ENCODE data around the gene FAXC. TPM values are rescaled to one million over a fixed set of nuclear protein-coding genes. Genes with fewer than 3 reads are reported as not detected.

Gene FAXC
- total RNA-seq, 1 donor from 2014 or later: 68.9 TPM

DNA sequence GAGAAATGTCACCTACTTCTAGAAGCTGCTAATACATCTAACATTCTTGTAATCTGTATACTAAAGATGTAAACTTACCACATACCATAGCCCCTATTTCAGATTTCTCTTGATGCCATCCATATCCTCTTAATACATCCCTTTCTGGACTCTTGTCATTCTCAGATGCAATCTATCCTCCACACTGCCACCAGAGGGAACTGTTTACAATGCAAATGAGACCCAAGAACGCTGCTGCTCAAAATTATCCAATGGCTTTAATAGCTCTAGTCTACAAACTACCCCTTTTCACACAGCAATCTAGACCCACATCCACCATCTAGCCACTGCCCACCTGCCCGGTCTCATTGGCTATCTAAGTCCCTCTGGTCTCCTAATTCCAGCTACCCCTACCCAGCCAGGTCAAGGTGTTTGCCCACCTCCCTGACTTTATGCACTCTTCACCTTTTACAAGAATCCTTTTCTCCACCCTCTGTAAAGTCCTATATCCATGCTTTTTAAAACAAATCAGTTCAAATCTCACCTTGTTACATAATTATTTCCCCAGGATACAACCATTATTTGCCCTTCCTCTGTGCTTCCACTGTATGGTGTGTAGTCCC is 14.8 kb downstream of the FAXC start:
- Mint-ChIP-seq H3K4me3 (ENCODE audit: unreplicated experiment) (no peak overlapping the region), H3K27ac (ENCODE audit: unreplicated experiment) (no peak overlapping the region), H3K36me3 (ENCODE audit: unreplicated experiment) (no peaks in the 10 kb centered on the region), H3K4me1 (ENCODE audit: low read depth, unreplicated experiment) (peaks cover 4% of the 10 kb centered on the region), H3K9me3 (ENCODE audit: unreplicated experiment) (peaks cover 4% of the 10 kb centered on the region), H3K27me3 (ENCODE audit: unreplicated experiment) (no peaks in the 10 kb centered on the region)
- no peak for DNase-seq
- TF ChIP-seq CTCF (IDR thresholded peaks at IDR 0.05; ENCODE audit: partially characterized antibody, unreplicated experiment): peak; percentile 30

DNA sequence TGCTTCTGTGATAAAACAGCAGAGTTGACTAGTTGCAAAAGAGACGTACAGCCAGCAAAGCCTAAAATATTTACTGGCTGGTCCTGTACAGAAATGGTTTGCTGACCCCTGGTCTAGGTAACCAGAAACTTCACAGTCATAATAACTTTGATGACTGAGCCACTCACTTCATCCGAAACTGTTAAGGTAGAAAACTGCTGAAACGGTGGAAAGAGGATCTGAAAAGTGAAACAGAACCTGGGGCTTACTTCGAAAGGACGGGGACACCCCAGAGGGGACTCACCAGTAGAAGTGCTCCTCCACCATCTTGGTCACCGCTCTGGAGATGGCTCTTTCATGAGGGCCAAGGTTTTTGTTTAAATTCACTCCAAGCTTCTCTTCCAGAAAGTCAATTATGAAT is 16.4 kb downstream of the FAXC start:
- TF ChIP-seq CTCF (IDR thresholded peaks at IDR 0.05; ENCODE audit: partially characterized antibody, unreplicated experiment): no peak
- no peaks in the 10 kb centered on the region for H3K36me3 Mint-ChIP-seq (ENCODE audit: unreplicated experiment)
- H3K27me3 Mint-ChIP-seq (ENCODE audit: unreplicated experiment): no peaks in the 10 kb centered on the region
- H3K4me1 Mint-ChIP-seq (ENCODE audit: low read depth, unreplicated experiment): peaks cover 2% of the 10 kb centered on the region
- H3K27ac Mint-ChIP-seq (ENCODE audit: unreplicated experiment): no peak overlapping the region
- H3K9me3 Mint-ChIP-seq (ENCODE audit: unreplicated experiment): peaks cover 4% of the 10 kb centered on the region
- DNase-seq: no peak
- no peak overlapping the region for H3K4me3 Mint-ChIP-seq (ENCODE audit: unreplicated experiment)

GRCh38 chr6:99331531-99331930 is 17.9 kb downstream of the FAXC start:
- Mint-ChIP-seq H3K4me3 (ENCODE audit: unreplicated experiment) (no peak overlapping the region), H3K9me3 (ENCODE audit: unreplicated experiment) (peaks cover 4% of the 10 kb centered on the region), H3K27ac (ENCODE audit: unreplicated experiment) (no peak overlapping the region), H3K27me3 (ENCODE audit: unreplicated experiment) (no peaks in the 10 kb centered on the region), H3K4me1 (ENCODE audit: low read depth, unreplicated experiment) (peaks cover 2% of the 10 kb centered on the region), H3K36me3 (ENCODE audit: unreplicated experiment) (no peaks in the 10 kb centered on the region)
- DNase-seq: no peak
- no peak for TF ChIP-seq CTCF (IDR thresholded peaks at IDR 0.05; ENCODE audit: partially characterized antibody, unreplicated experiment)

DNA sequence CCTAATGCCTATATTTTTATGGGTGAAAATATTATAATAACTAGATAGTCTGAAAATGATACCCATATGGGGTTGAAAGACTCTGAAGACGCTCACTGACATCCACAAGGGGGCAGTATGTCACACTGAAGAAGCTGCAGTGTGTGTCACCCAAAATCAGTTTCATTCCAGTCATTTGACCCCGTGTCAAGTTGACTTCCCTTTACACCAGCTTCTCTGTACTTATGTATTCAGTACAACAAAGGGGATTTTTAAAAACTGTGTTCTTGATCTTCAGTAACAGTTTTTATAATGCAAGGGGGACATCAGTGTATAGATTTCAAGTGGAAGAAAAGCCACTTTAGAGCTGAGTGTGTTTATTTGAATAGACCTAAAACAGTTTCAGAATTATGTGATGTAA is 19.3 kb downstream of the FAXC start:
- Mint-ChIP-seq H3K9me3 (ENCODE audit: unreplicated experiment) (peaks cover 4% of the 10 kb centered on the region), H3K27ac (ENCODE audit: unreplicated experiment) (no peak overlapping the region), H3K27me3 (ENCODE audit: unreplicated experiment) (no peaks in the 10 kb centered on the region), H3K4me3 (ENCODE audit: unreplicated experiment) (no peak overlapping the region), H3K4me1 (ENCODE audit: low read depth, unreplicated experiment) (peaks cover 2% of the 10 kb centered on the region), H3K36me3 (ENCODE audit: unreplicated experiment) (no peaks in the 10 kb centered on the region)
- peak; percentile 45 for DNase-seq
- TF ChIP-seq CTCF (IDR thresholded peaks at IDR 0.05; ENCODE audit: partially characterized antibody, unreplicated experiment): peak; percentile 73

GRCh38 chr6:99324996-99325395 is 24.5 kb downstream of the FAXC start:
- no peaks in the 10 kb centered on the region for H3K27me3 Mint-ChIP-seq (ENCODE audit: unreplicated experiment)
- H3K36me3 Mint-ChIP-seq (ENCODE audit: unreplicated experiment): no peaks in the 10 kb centered on the region
- TF ChIP-seq CTCF (IDR thresholded peaks at IDR 0.05; ENCODE audit: partially characterized antibody, unreplicated experiment): peak; percentile 27
- H3K4me1 Mint-ChIP-seq (ENCODE audit: low read depth, unreplicated experiment): peaks cover 4% of the 10 kb centered on the region
- DNase-seq: no peak
- H3K4me3 Mint-ChIP-seq (ENCODE audit: unreplicated experiment): no peak overlapping the region
- no peak overlapping the region for H3K27ac Mint-ChIP-seq (ENCODE audit: unreplicated experiment)
- no peaks in the 10 kb centered on the region for H3K9me3 Mint-ChIP-seq (ENCODE audit: unreplicated experiment)
